Naive B cell (primary cell): ENCODE data around the gene GSS. TPM values are rescaled to one million over a fixed set of nuclear protein-coding genes. Genes with fewer than 3 reads are reported as not detected.

ENCODE experiments used
- ATAC-seq, 2 donors: fragments of 150-1000 bp; cut with Tn5 transposase; 2 replicates each; pipeline ENCODE4 v1.10.0; 2021; ENCODE audit warnings: low read depth in 2 of 2, mild to moderate bottlenecking in 2 of 2, moderate library complexity in 2 of 2
- DNase-seq: peaks from one replicate; pipeline ENCODE4 v3.0.0; 2022
- H3K27ac Mint-ChIP-seq, 6 donors: one replicate each; pipeline ENCODE4 v1.8.0; 2020 to 2022; ENCODE audit warnings: mild to moderate bottlenecking in 6 of 6, mixed read lengths in 6 of 6, moderate library complexity in 5 of 6, inconsistent platforms in 2 of 6
- H3K27me3 Mint-ChIP-seq, 3 donors: one replicate each; pipeline ENCODE4 v1.8.0; 2021 to 2022; ENCODE audit warnings: mixed read lengths in 3 of 3, mild to moderate bottlenecking in 1 of 3
- H3K36me3 Mint-ChIP-seq, 2 donors: one replicate each; pipeline ENCODE4 v1.8.0; 2020 to 2022; ENCODE audit warnings: mixed read lengths in 2 of 2, inconsistent platforms in 1 of 2, mild to moderate bottlenecking in 1 of 2
- H3K4me1 Mint-ChIP-seq, 3 donors: one replicate each; pipeline ENCODE4 v1.8.0; 2020 to 2022; ENCODE audit warnings: mixed read lengths in 3 of 3, inconsistent platforms in 1 of 3, mild to moderate bottlenecking in 1 of 3, moderate library complexity in 1 of 3
- H3K4me3 Mint-ChIP-seq, 8 donors: one replicate each; pipeline ENCODE4 v1.8.0; 2020 to 2022; ENCODE audit warnings: mild to moderate bottlenecking in 8 of 8, mixed read lengths in 8 of 8, moderate library complexity in 8 of 8, inconsistent platforms in 2 of 8
- H3K9me3 Mint-ChIP-seq, 7 donors: one replicate each; pipeline ENCODE4 v1.8.0; 2020 to 2022; ENCODE audit warnings: mixed read lengths in 7 of 7, mild to moderate bottlenecking in 5 of 7, inconsistent platforms in 2 of 7, moderate library complexity in 1 of 7
- polyA plus RNA-seq, 6 donors: library from polyadenylated mRNA; unstranded; fragments of 300-500 nt; fragmentation: Illumina TruSeq; gene quantifications; one replicate each; pipeline ENCODE4 v1.2.3, GENCODE V29; 2021; ENCODE audit warnings: low read depth in 6 of 6

GSS gene
- polyA plus RNA-seq, 6 donors from 2014 or later, result 10.5 to 23.8 (median 12.6) TPM

GRCh38 chr20:34989118-34989517 lies 33.5 kb upstream of the GSS start:
- Mint-ChIP-seq H3K27ac (peak overlapping the region in 2 of 6 donors; percentile 68 to 93), H3K36me3 (no peaks in the 10 kb centered on the region), H3K4me1 (peaks cover 0 to 3% (median 0%) of the 10 kb centered on the region in 3 donors), H3K4me3 (no peak overlapping the region), H3K27me3 (peaks cover 0 to 11% (median 8%) of the 10 kb centered on the region in 3 donors), H3K9me3 (no peaks in the 10 kb centered on the region)
- no peak for ATAC-seq
- DNase-seq, result no peak

- Mint-ChIP-seq H3K4me1 (peaks cover 0 to 6% (median 3%) of the 10 kb centered on the region in 3 donors), H3K27ac (no peak overlapping the region), H3K9me3 (no peaks in the 10 kb centered on the region), H3K36me3 (no peaks in the 10 kb centered on the region), H3K27me3 (peaks cover 0 to 20% (median 17%) of the 10 kb centered on the region in 3 donors), H3K4me3 (no peak overlapping the region)
- no peak for ATAC-seq
- DNase-seq, result no peak
These were observed 32.6 kb upstream of the GSS start for GRCh38 chr20:34988191-34988540.

GRCh38 chr20:34987288-34988190 lies 31.9 kb upstream of the GSS start:
- H3K4me3 Mint-ChIP-seq, result no peak overlapping the region
- no peaks in the 10 kb centered on the region for H3K9me3 Mint-ChIP-seq
- no peak for ATAC-seq
- peak overlapping the region in 1 of 6 donors; percentile 33 for H3K27ac Mint-ChIP-seq
- no peak for DNase-seq
- H3K36me3 Mint-ChIP-seq, result no peaks in the 10 kb centered on the region
- peaks cover 0 to 6% (median 3%) of the 10 kb centered on the region in 3 donors for H3K4me1 Mint-ChIP-seq
- H3K27me3 Mint-ChIP-seq, result peaks cover 0 to 27% (median 23%) of the 10 kb centered on the region in 3 donors

GRCh38 chr20:34986311-34987287 lies 31.0 kb upstream of the GSS start:
- H3K9me3 Mint-ChIP-seq, result no peaks in the 10 kb centered on the region
- H3K27me3 Mint-ChIP-seq, result peaks cover 4 to 34% (median 31%) of the 10 kb centered on the region in 3 donors
- no peak overlapping the region for H3K4me3 Mint-ChIP-seq
- H3K36me3 Mint-ChIP-seq, result no peaks in the 10 kb centered on the region
- ATAC-seq, result no peak
- peaks cover 0 to 6% (median 3%) of the 10 kb centered on the region in 3 donors for H3K4me1 Mint-ChIP-seq
- H3K27ac Mint-ChIP-seq, result peak overlapping the region in 3 of 6 donors; percentile 47 to 66 (median 62)
- no peak for DNase-seq

GRCh38 chr20:34985461-34986310 lies 30.1 kb upstream of the GSS start:
- peaks cover 9 to 44% (median 40%) of the 10 kb centered on the region in 3 donors for H3K27me3 Mint-ChIP-seq
- no peaks in the 10 kb centered on the region for H3K36me3 Mint-ChIP-seq
- peak overlapping the region in 2 of 6 donors; percentile 62 to 84 for H3K27ac Mint-ChIP-seq
- H3K9me3 Mint-ChIP-seq, result no peaks in the 10 kb centered on the region
- ATAC-seq (no peak), DNase-seq (no peak)
- peaks cover 0 to 6% (median 3%) of the 10 kb centered on the region in 3 donors for H3K4me1 Mint-ChIP-seq
- H3K4me3 Mint-ChIP-seq, result peak overlapping the region in 2 of 8 donors; percentile 42 to 55

GRCh38 chr20:34984756-34985261 lies 29.2 kb upstream of the GSS start:
- ATAC-seq, result no peak
- Mint-ChIP-seq H3K4me1 (peaks cover 0 to 6% (median 3%) of the 10 kb centered on the region in 3 donors), H3K9me3 (no peaks in the 10 kb centered on the region), H3K36me3 (no peaks in the 10 kb centered on the region), H3K27me3 (peaks cover 9 to 45% (median 41%) of the 10 kb centered on the region in 3 donors), H3K4me3 (no peak overlapping the region), H3K27ac (peak overlapping the region in 1 of 6 donors; percentile 59)
- no peak for DNase-seq

GRCh38 chr20:34983995-34984735 lies 28.6 kb upstream of the GSS start:
- H3K4me3 Mint-ChIP-seq, result no peak overlapping the region
- no peaks in the 10 kb centered on the region for H3K9me3 Mint-ChIP-seq
- H3K36me3 Mint-ChIP-seq, result no peaks in the 10 kb centered on the region
- ATAC-seq (no peak), DNase-seq (no peak)
- H3K27me3 Mint-ChIP-seq, result peaks cover 9 to 45% (median 41%) of the 10 kb centered on the region in 3 donors
- H3K27ac Mint-ChIP-seq, result peak overlapping the region in 2 of 6 donors; percentile 47 to 52
- peaks cover 0 to 6% (median 3%) of the 10 kb centered on the region in 3 donors for H3K4me1 Mint-ChIP-seq

- ATAC-seq (no peak), DNase-seq (no peak)
- H3K27ac Mint-ChIP-seq, result no peak overlapping the region
- H3K4me1 Mint-ChIP-seq, result peaks cover 0 to 6% (median 3%) of the 10 kb centered on the region in 3 donors
- no peaks in the 10 kb centered on the region for H3K9me3 Mint-ChIP-seq
- H3K36me3 Mint-ChIP-seq, result no peaks in the 10 kb centered on the region
- H3K4me3 Mint-ChIP-seq, result no peak overlapping the region
- peaks cover 9 to 45% (median 41%) of the 10 kb centered on the region in 3 donors for H3K27me3 Mint-ChIP-seq
These were observed 27.6 kb upstream of the GSS start for GRCh38 chr20:34983089-34983820.

- Mint-ChIP-seq H3K27me3 (peaks cover 9 to 52% (median 48%) of the 10 kb centered on the region in 3 donors), H3K4me1 (peaks cover 0 to 6% (median 3%) of the 10 kb centered on the region in 3 donors), H3K9me3 (peaks cover 0 to 2% (median 0%) of the 10 kb centered on the region in 7 donors), H3K4me3 (no peak overlapping the region), H3K36me3 (no peaks in the 10 kb centered on the region), H3K27ac (peak overlapping the region in 1 of 6 donors; percentile 65)
- ATAC-seq, result no peak
- DNase-seq, result no peak
These were observed 26.9 kb upstream of the GSS start for GRCh38 chr20:34982270-34983088.

GRCh38 chr20:34980543-34981233 lies 25.1 kb upstream of the GSS start:
- Mint-ChIP-seq H3K9me3 (peaks cover 0 to 2% (median 0%) of the 10 kb centered on the region in 7 donors), H3K4me3 (no peak overlapping the region), H3K27ac (peak overlapping the region in 1 of 6 donors; percentile 65), H3K4me1 (peaks cover 0 to 6% (median 3%) of the 10 kb centered on the region in 3 donors), H3K36me3 (no peaks in the 10 kb centered on the region), H3K27me3 (peaks cover 13 to 61% (median 53%) of the 10 kb centered on the region in 3 donors)
- ATAC-seq, result no peak
- no peak for DNase-seq
